Muscle layer of duodenum (tissue), 2 donors: ENCODE measurements around the gene PCNP.
"Not testable (repeated sequence)": the region's sequence is repeated elsewhere in the genome, so short reads cannot be mapped to it uniquely, and the experiment has no call there.

ENCODE experiments used
- H3K27ac ChIP-seq: one replicate; pipeline ENCODE4 v1.7.0; 2013; ENCODE audit warnings: mild to moderate bottlenecking, low read length
- H3K27me3 ChIP-seq: one replicate; pipeline ENCODE4 v1.7.0; 2013; ENCODE audit warnings: low read depth, mild to moderate bottlenecking, control low read depth, low read length
- H3K36me3 ChIP-seq, 2 donors: one replicate each; pipeline ENCODE4 v1.7.0; 2013; ENCODE audit warnings: low read length in 2 of 2, control low read depth in 1 of 2, mild to moderate bottlenecking in 1 of 2; ENCODE audit not compliant: insufficient read depth in 2 of 2, control insufficient read depth in 1 of 2
- H3K4me1 ChIP-seq, 2 donors: one replicate each; pipeline ENCODE4 v1.7.0; 2013; ENCODE audit warnings: low read length in 2 of 2, mild to moderate bottlenecking in 2 of 2, control low read depth in 1 of 2, moderate library complexity in 1 of 2; ENCODE audit not compliant: insufficient read depth in 2 of 2, control insufficient read depth in 1 of 2
- H3K4me3 ChIP-seq, 2 donors: one replicate each; pipeline ENCODE4 v1.7.0; 2013; ENCODE audit warnings: low read length in 2 of 2, low read depth in 1 of 2, mild to moderate bottlenecking in 1 of 2
- H3K9me3 ChIP-seq, 2 donors: one replicate each; pipeline ENCODE4 v1.7.0; 2013; ENCODE audit warnings: low read length in 2 of 2, control low read depth in 1 of 2, mild to moderate bottlenecking in 1 of 2; ENCODE audit not compliant: control insufficient read depth in 1 of 2
- donor health status: healthy.

The PCNP gene

GRCh38 chr3:101571028-101571895, 2.7 kb upstream of the PCNP start:
- Histone ChIP-seq H3K36me3 (peaks cover 8 to 19% of the 10 kb centered on the region in 2 donors), H3K4me1 (peaks cover 8 to 12% of the 10 kb centered on the region in 2 donors), H3K9me3 (no peaks in the 10 kb centered on the region), H3K27ac (no peak overlapping the region), H3K4me3 (no peak overlapping the region), H3K27me3 (no peaks in the 10 kb centered on the region)

- peak overlapping the region; percentile 99 for H3K27ac ChIP-seq
- peaks cover 0 to 14% of the 10 kb centered on the region in 2 donors for H3K36me3 ChIP-seq
- H3K4me1 ChIP-seq = peaks cover 24 to 32% of the 10 kb centered on the region in 2 donors
- no peaks in the 10 kb centered on the region for H3K27me3 ChIP-seq
- H3K9me3 ChIP-seq = no peaks in the 10 kb centered on the region
- H3K4me3 ChIP-seq = peak overlapping the region; percentile 86 to 98
Measured at GRCh38 chr3:101574388-101575112, 570 bp downstream of the PCNP start.

- Histone ChIP-seq H3K4me1 (peaks cover 24 to 45% of the 10 kb centered on the region in 2 donors), H3K4me3 (no peak overlapping the region), H3K27me3 (no peaks in the 10 kb centered on the region), H3K36me3 (peaks cover 0 to 18% of the 10 kb centered on the region in 2 donors), H3K27ac (no peak overlapping the region), H3K9me3 (no peaks in the 10 kb centered on the region)
Measured at GRCh38 chr3:101577286-101577685, 3.3 kb downstream of the PCNP start.

GRCh38 chr3:101588616-101589015, 14.6 kb downstream of the PCNP start:
- no peak overlapping the region for H3K4me3 ChIP-seq
- no peaks in the 10 kb centered on the region for H3K27me3 ChIP-seq
- peaks cover 20 to 31% of the 10 kb centered on the region in 2 donors for H3K36me3 ChIP-seq
- no peak overlapping the region for H3K27ac ChIP-seq
- H3K9me3 ChIP-seq = no peaks in the 10 kb centered on the region
- H3K4me1 ChIP-seq = peaks cover 0 to 3% of the 10 kb centered on the region in 2 donors

GRCh38 chr3:101591071-101591470, 17.1 kb downstream of the PCNP start:
- Histone ChIP-seq H3K27me3 (no peaks in the 10 kb centered on the region), H3K9me3 (no peaks in the 10 kb centered on the region), H3K4me3 (no peak overlapping the region), H3K36me3 (peaks cover 26 to 31% of the 10 kb centered on the region in 2 donors), H3K4me1 (no peaks in the 10 kb centered on the region), H3K27ac (no peak overlapping the region)

- Histone ChIP-seq H3K4me1 (no peaks in the 10 kb centered on the region), H3K27me3 (no peaks in the 10 kb centered on the region), H3K4me3 (no peak overlapping the region), H3K9me3 (no peaks in the 10 kb centered on the region), H3K27ac (no peak overlapping the region), H3K36me3 (no peaks in the 10 kb centered on the region)
Measured at GRCh38 chr3:101602731-101603130, 28.8 kb downstream of the PCNP start.

- no peaks in the 10 kb centered on the region for H3K4me1 ChIP-seq
- no peaks in the 10 kb centered on the region for H3K27me3 ChIP-seq
- H3K36me3 ChIP-seq = no peaks in the 10 kb centered on the region
- no peaks in the 10 kb centered on the region for H3K9me3 ChIP-seq
- H3K4me3 ChIP-seq = no peak overlapping the region
- no peak overlapping the region for H3K27ac ChIP-seq
Measured at GRCh38 chr3:101603184-101603583, 29.2 kb downstream of the PCNP start.

GRCh38 chr3:101605398-101605797, 31.4 kb downstream of the PCNP start:
- H3K27me3 ChIP-seq, H3K36me3 ChIP-seq, H3K4me1 ChIP-seq, H3K9me3 ChIP-seq, H3K4me3 ChIP-seq, H3K27ac ChIP-seq: not testable (repeated sequence)

- no peaks in the 10 kb centered on the region for H3K27me3 ChIP-seq
- H3K9me3 ChIP-seq = no peaks in the 10 kb centered on the region
- no peak overlapping the region for H3K27ac ChIP-seq
- H3K4me1 ChIP-seq = no peaks in the 10 kb centered on the region
- H3K4me3 ChIP-seq = no peak overlapping the region
- no peaks in the 10 kb centered on the region for H3K36me3 ChIP-seq
Measured at GRCh38 chr3:101611023-101611422, 37.0 kb downstream of the PCNP start.

GRCh38 chr3:101613014-101613413, 39.0 kb downstream of the PCNP start:
- not testable (repeated sequence) for H3K27ac ChIP-seq, H3K4me3 ChIP-seq, H3K9me3 ChIP-seq, H3K27me3 ChIP-seq, H3K36me3 ChIP-seq, H3K4me1 ChIP-seq

- Histone ChIP-seq H3K27me3 (no peaks in the 10 kb centered on the region), H3K27ac (no peak overlapping the region), H3K4me1 (no peaks in the 10 kb centered on the region), H3K9me3 (no peaks in the 10 kb centered on the region), H3K4me3 (no peak overlapping the region), H3K36me3 (no peaks in the 10 kb centered on the region)
Measured at GRCh38 chr3:101615525-101615924, 41.5 kb downstream of the PCNP start.
